ENCODE results near the gene EPHX1.

DNA sequence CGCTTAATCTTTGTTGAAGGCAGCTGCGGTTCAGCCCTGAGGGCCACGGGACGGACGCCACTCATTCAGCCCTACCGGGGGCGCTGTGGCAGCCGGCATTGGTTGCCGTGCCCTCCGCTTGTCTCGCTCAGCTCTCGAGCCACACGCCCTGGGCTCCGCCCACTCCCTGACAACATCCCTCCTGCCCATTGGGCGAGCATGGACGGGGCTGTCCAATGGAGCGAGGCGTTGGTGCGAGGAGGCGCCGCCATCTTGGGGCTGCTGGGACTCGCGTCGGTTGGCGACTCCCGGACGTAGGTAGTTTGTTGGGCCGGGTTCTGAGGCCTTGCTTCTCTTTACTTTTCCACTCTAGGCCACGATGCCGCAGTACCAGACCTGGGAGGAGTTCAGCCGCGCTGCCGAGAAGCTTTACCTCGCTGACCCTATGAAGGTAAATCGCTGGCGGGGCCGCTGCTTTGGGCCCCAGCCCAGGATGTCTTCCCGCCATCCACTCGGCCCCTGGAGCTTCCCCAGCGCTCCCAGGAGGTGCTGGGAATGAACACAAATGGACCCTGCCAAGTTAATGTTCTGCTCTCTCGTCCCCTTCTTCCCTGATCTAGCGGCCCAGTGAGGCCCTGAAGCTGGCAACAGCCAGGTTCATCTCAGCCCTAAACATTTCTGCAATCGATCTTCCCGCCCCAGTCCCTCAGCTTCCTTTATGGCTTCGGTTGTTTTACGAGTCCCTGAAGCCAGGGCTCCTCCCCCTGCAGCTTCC is 32.2 kb upstream of the EPHX1 start, which contains the start of gene SRP9:
- TF ChIP-seq EZH2phosphoT487 (IDR thresholded peaks at IDR 0.05; ENCODE audit: insufficient read depth, low read depth) (no peak), EZH2 (IDR thresholded peaks at IDR 0.05; ENCODE audit: insufficient read depth, poor library complexity, severe bottlenecking) (no peak)
